IPS-20b (cell line): Measurements from ENCODE around the gene PAQR7.

Experiments used
- H3K27ac ChIP-seq: one replicate; pipeline ENCODE4 v1.5.1; 2013; ENCODE audit warnings: low read length
- H3K27me3 ChIP-seq: 2 replicates; pipeline ENCODE4 v1.6.1; 2013; ENCODE audit warnings: mild to moderate bottlenecking, low read length, inconsistent platforms; ENCODE audit not compliant: insufficient read depth
- H3K36me3 ChIP-seq: 2 replicates; pipeline ENCODE4 v1.6.1; 2013; ENCODE audit warnings: low read depth, mild to moderate bottlenecking, inconsistent platforms, low read length, moderate library complexity; ENCODE audit not compliant: insufficient read depth
- H3K4me1 ChIP-seq: 2 replicates; pipeline ENCODE4 v1.6.1; 2013; ENCODE audit warnings: mild to moderate bottlenecking, control low read depth, inconsistent platforms, low read length, moderate library complexity; ENCODE audit not compliant: insufficient read depth
- H3K4me3 ChIP-seq: 2 replicates; pipeline ENCODE4 v1.5.1; 2013; ENCODE audit warnings: mild to moderate bottlenecking, low read length, inconsistent platforms
- H3K9ac ChIP-seq: 2 replicates; pipeline ENCODE4 v1.6.1; 2013; ENCODE audit warnings: low read depth, mild to moderate bottlenecking, inconsistent platforms, low read length, moderate library complexity
- H3K9me3 ChIP-seq: 2 replicates; pipeline ENCODE4 v1.6.1; 2013; ENCODE audit warnings: mild to moderate bottlenecking, low read depth, low read length, inconsistent platforms; ENCODE audit not compliant: insufficient read depth

PAQR7 gene

GRCh38 chr1:25875154-25875855, at the start of gene PAQR7:
TSS of gene PAQR7 (minus strand) at chr1:25875708. CDS start at chr1:25863839, 11,869 bp downstream.
- Histone ChIP-seq H3K9me3 (no peaks in the 10 kb centered on the region), H3K9ac (peak within 1 kb of the TSS; percentile 45; the same call in 1 of the 2 replicates), H3K36me3 (no peaks in the 10 kb centered on the region), H3K4me1 (peaks cover 6% of the 10 kb centered on the region; the same call in 1 of the 2 replicates), H3K27ac (no peak within 1 kb of the TSS), H3K27me3 (peaks cover 30% of the 10 kb centered on the region), H3K4me3 (peak within 1 kb of the TSS; percentile 44)

GRCh38 chr1:25924454-25924853, 48.9 kb upstream of the PAQR7 start:
- no peaks in the 10 kb centered on the region for H3K36me3 ChIP-seq
- no peak overlapping the region for H3K27ac ChIP-seq
- H3K4me3 ChIP-seq, result no peak overlapping the region
- no peak overlapping the region for H3K9ac ChIP-seq
- H3K27me3 ChIP-seq, result peaks cover 13% of the 10 kb centered on the region; the same call in 1 of the 2 replicates
- no peaks in the 10 kb centered on the region for H3K9me3 ChIP-seq
- peaks cover 12% of the 10 kb centered on the region for H3K4me1 ChIP-seq

DNA sequence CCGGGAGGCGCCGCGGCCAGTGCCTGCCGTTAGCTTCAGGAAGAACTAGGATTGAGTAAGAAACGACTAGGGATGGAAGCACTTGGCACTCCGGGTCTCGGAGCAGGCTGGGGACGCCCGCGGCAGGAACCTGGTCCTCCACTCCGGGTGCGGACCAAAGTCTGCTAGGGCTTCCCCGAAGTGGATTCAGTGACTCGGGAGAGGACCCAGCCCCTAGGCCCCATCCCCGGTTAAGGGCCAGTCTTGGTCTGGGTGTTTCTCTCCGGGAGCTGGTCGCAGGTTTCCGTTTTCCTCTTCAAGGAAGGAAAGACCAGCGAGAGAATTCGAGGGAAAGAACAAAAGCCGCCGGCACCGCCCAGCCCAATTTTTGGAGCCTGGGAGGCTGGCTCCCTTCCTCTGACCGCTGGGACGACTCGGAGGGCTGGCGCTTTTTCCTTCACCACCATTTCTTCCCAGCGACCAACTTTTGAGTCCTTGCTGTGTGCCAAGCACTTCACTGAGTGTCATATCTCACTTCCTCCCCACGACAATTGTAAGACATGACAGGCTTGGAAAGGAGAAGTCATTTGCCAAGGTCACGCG, 47.6 kb upstream of the PAQR7 start:
- H3K9me3 ChIP-seq, result no peaks in the 10 kb centered on the region
- H3K4me1 ChIP-seq, result peaks cover 12% of the 10 kb centered on the region
- peak overlapping the region; percentile 73; the same call in 1 of the 2 replicates for H3K9ac ChIP-seq
- H3K4me3 ChIP-seq, result peak overlapping the region; percentile 79
- peaks cover 13% of the 10 kb centered on the region; the same call in 1 of the 2 replicates for H3K27me3 ChIP-seq
- H3K36me3 ChIP-seq, result no peaks in the 10 kb centered on the region
- H3K27ac ChIP-seq, result no peak overlapping the region

- Histone ChIP-seq H3K4me3 (peak overlapping the region; percentile 79), H3K9me3 (no peaks in the 10 kb centered on the region), H3K27me3 (peaks cover 13% of the 10 kb centered on the region; the same call in 1 of the 2 replicates), H3K9ac (peak overlapping the region; percentile 73; the same call in 1 of the 2 replicates), H3K36me3 (no peaks in the 10 kb centered on the region), H3K4me1 (peaks cover 12% of the 10 kb centered on the region), H3K27ac (no peak overlapping the region)
These were observed 46.8 kb upstream of the PAQR7 start for GRCh38 chr1:25922056-25922970.

DNA sequence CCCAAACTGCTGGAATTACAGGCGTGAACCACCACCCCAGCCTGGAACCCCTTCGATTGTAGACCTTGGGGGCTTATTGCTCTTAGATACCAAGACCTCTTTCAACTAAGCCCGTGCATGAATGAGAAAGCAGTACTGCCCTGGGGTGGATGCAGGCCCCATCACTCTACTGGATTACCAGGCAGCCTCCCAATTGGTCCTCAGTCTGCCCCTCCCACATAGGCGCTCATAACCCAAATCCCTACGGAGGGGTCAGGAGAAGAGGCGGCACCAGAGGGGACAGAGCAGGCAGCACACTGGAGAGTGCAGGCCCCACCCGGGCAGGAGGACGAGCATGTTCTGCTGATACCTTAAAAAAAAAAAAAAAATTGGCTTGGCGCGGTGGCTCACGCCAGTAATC, 43.1 kb upstream of the PAQR7 start:
- Histone ChIP-seq H3K36me3 (no peaks in the 10 kb centered on the region), H3K9me3 (no peaks in the 10 kb centered on the region), H3K27me3 (peaks cover 10% of the 10 kb centered on the region; the same call in 1 of the 2 replicates), H3K27ac (no peak overlapping the region), H3K9ac (no peak overlapping the region), H3K4me1 (peaks cover 8% of the 10 kb centered on the region), H3K4me3 (no peak overlapping the region)

DNA sequence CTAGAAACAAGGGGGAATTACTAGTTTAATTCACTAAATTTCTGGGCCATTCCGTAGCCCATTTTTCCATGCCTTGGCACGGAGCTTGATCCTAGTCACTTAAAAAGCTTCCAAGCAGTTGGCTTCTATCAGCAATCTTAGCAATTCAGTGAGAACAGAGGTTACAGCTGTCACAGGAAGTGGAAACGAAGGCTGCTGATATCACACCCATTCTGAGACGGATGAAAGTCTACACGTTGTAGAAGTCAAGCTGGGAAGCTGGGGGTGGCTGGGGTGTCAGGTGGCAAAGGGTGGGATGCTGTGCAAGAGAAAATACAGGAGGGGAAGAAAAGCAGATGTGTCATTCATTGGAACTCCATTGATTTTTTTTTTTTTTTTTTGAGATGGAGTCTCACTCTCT, 42.5 kb upstream of the PAQR7 start:
- Histone ChIP-seq H3K27ac (no peak overlapping the region), H3K4me1 (peaks cover 8% of the 10 kb centered on the region), H3K9me3 (no peaks in the 10 kb centered on the region), H3K9ac (no peak overlapping the region), H3K4me3 (no peak overlapping the region), H3K36me3 (no peaks in the 10 kb centered on the region), H3K27me3 (peaks cover 6% of the 10 kb centered on the region; the same call in 1 of the 2 replicates)

- Histone ChIP-seq H3K27ac (no peak overlapping the region), H3K9ac (no peak overlapping the region), H3K4me3 (no peak overlapping the region), H3K9me3 (no peaks in the 10 kb centered on the region), H3K27me3 (no peaks in the 10 kb centered on the region), H3K4me1 (no peaks in the 10 kb centered on the region; the same call in 1 of the 2 replicates), H3K36me3 (no peaks in the 10 kb centered on the region)
These were observed 41.0 kb upstream of the PAQR7 start for GRCh38 chr1:25916460-25916859.

DNA sequence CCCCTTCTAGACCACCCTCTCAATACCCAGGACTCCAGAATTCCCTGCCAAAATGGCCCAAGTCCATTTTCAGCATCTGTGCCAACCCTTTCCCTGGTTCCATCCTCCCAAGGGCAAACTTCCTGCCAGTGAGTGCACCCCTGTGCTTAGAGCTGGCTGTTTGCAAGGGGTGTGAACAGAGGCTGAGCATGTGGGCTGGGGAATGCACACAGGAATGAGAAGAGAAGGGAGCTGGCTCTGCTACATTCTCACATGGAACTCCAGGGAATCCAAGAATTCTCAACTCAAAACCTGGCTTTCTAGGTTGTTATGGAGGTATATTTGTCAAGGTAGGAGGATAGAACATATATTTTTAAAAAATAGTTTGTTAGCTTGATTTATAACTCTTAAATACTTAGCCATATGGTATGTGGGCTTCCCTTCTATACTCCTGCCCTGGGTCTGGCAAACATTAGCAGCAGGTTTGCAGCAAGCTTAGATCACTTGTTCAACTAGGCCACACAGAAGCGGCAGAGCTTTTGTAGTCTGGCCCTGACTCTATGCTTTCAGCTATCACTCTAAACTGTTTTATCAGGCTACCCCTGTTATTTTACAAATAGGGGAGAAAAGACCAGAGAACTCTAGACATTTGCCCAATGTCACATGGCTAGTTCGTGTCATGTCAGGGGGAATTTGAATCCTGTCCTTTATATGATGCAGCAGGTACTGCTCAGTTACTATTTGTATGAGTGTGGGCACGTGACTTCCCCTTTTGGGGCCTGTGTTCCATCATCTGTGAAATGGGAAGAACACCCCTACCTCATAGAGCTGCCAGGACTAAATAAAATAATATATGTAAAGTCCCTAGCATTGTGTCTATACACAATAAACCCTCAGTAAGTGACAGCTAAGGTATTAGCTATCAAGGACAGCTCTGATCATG, 38.8 kb upstream of the PAQR7 start:
- H3K9ac ChIP-seq, result no peak overlapping the region
- H3K9me3 ChIP-seq, result no peaks in the 10 kb centered on the region
- H3K36me3 ChIP-seq, result no peaks in the 10 kb centered on the region
- H3K4me3 ChIP-seq, result no peak overlapping the region
- H3K27me3 ChIP-seq, result no peaks in the 10 kb centered on the region
- H3K27ac ChIP-seq, result no peak overlapping the region
- H3K4me1 ChIP-seq, result no peaks in the 10 kb centered on the region

GRCh38 chr1:25913206-25913605, 37.7 kb upstream of the PAQR7 start:
- Histone ChIP-seq H3K36me3 (no peaks in the 10 kb centered on the region), H3K9ac (no peak overlapping the region), H3K27me3 (no peaks in the 10 kb centered on the region), H3K4me3 (no peak overlapping the region), H3K27ac (no peak overlapping the region), H3K9me3 (no peaks in the 10 kb centered on the region), H3K4me1 (no peaks in the 10 kb centered on the region)

DNA sequence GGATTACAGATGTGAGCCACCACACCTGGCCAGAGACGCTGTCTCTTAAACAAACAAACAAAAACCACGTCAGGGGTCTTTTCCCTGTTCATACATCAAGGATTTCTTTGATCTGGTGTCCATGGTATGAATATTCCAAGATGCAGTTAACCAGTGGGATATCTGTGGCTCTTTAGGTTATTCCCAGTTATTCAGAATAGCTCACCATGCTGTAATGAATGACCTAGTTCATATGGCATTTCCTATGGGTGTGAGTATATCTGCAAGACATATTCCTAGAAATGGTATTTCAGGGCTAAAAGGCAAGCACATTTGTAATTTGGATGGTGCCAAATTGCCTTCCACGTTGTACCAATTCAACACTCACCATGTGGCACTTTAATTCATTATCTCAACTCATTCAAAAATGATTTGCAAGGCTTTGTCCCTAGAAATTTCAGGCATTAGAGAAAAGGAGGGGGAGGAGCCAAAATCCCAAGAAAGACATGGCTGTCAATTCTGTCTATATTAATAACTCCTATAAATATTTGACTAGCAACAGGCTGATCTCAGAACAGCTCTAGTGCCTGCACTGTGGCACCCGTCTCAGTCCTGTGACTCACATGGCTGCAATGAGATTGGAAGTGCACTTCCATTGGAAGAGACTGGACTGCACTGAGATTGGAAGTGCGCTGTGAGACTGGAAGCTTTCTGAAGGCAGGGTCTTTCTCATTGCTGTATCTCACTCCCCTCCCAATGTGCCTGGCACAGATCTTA, 36.7 kb upstream of the PAQR7 start:
- Histone ChIP-seq H3K4me3 (no peak overlapping the region), H3K36me3 (no peaks in the 10 kb centered on the region), H3K27me3 (no peaks in the 10 kb centered on the region), H3K4me1 (peaks cover 5% of the 10 kb centered on the region; the same call in 1 of the 2 replicates), H3K27ac (no peak overlapping the region), H3K9ac (no peak overlapping the region), H3K9me3 (no peaks in the 10 kb centered on the region)
